H1 (cell line): ENCODE results near the gene CACNG1. TPM values are rescaled to one million over a fixed set of nuclear protein-coding genes. Genes with fewer than 3 reads are reported as not detected.

ENCODE experiments used
- CTCF ChIA-PET: fragments of 300-600 bp; sonication (Branson Sonifier 250); formaldehyde crosslinking; loops from one replicate; lab custom pipeline; 2021; ENCODE audit not compliant: partially characterized antibody; lab: Charles Lee
- POLR2A ChIA-PET: fragments of 300-600 bp; sonication (Branson Sonifier 250); formaldehyde crosslinking; loops from one replicate; lab custom pipeline; 2021; ENCODE audit warnings: inconsistent platforms; ENCODE audit not compliant: partially characterized antibody; lab: Charles Lee
- DNase-seq, 2 experiments: peaks; one replicate each; pipeline versions ENCODE4 v3.0.0 to v3.0.0-alpha.2; 2010 to 2022; ENCODE audit warnings: low spot score in 2 of 2, low read depth in 1 of 2, mixed read lengths in 1 of 2
- FAIRE-seq: peaks from 2 replicates; lab custom pipeline; 2011; peaks lifted over from hg19 to GRCh38; lab: Jason Lieb, UNC
- H2AFZ ChIP-seq: 2 replicates; pipeline ENCODE4 v1.8.1; 2012; ENCODE audit warnings: low read length, inconsistent platforms
- H2AK5ac ChIP-seq: 2 replicates; pipeline ENCODE4 v1.6.1; 2013; ENCODE audit warnings: low read depth, low read length
- H2BK120ac ChIP-seq: replicated peaks from 2 replicates; pipeline ENCODE3; 2013; ENCODE audit warnings: low read depth, low read length, inconsistent platforms
- H2BK12ac ChIP-seq: 2 replicates; pipeline ENCODE4 v1.6.1; 2013; ENCODE audit warnings: low read depth, low read length
- H2BK15ac ChIP-seq: 2 replicates; pipeline ENCODE4 v1.6.1; 2013; ENCODE audit warnings: low read length
- H2BK20ac ChIP-seq: 2 replicates; pipeline ENCODE4 v1.6.1; 2013; ENCODE audit warnings: low read length
- H2BK5ac ChIP-seq: 2 replicates; pipeline ENCODE4 v1.6.1; 2013; ENCODE audit warnings: low read depth, low read length
- H3K14ac ChIP-seq: 2 replicates; pipeline ENCODE4 v1.6.1; 2013; ENCODE audit warnings: inconsistent platforms; ENCODE audit not compliant: insufficient read length
- H3K18ac ChIP-seq: 2 replicates; pipeline ENCODE4 v1.6.1; 2013; ENCODE audit warnings: low read length; ENCODE audit errors: extremely low read depth
- H3K23ac ChIP-seq: 2 replicates; pipeline ENCODE4 v1.6.1; 2013; ENCODE audit warnings: inconsistent platforms; ENCODE audit not compliant: insufficient read length
- H3K23me2 ChIP-seq: 2 replicates; pipeline ENCODE4 v1.6.1; 2013; ENCODE audit warnings: low read depth, low read length
- H3K27ac ChIP-seq: 2 replicates; pipeline ENCODE4 v1.6.1; 2011; ENCODE audit warnings: low read depth, low read length, inconsistent platforms
- H3K27me3 ChIP-seq, 4 experiments: replicated peaks in 1 of 4; 1 replicate in 1 of 4; 2 replicates in 3 of 4; pipeline versions ENCODE4 v1.6.1 to v1.8.1; 2011 to 2013; ENCODE audit warnings: low read length in 3 of 4, mild to moderate bottlenecking in 3 of 4, inconsistent platforms in 2 of 4, mixed read lengths in 2 of 4, moderate library complexity in 1 of 4; ENCODE audit not compliant: control insufficient read depth in 3 of 4, insufficient read depth in 3 of 4; ENCODE audit errors: extremely low read depth in 1 of 4
- H3K36me3 ChIP-seq, 4 experiments: 2 replicates each; pipeline versions ENCODE4 v1.6.1 to v1.8.1; 2011 to 2013; ENCODE audit warnings: mild to moderate bottlenecking in 4 of 4, low read length in 3 of 4, moderate library complexity in 2 of 4, control low read depth in 1 of 4, inconsistent platforms in 1 of 4; ENCODE audit not compliant: insufficient read depth in 4 of 4, control insufficient read depth in 2 of 4
- H3K4ac ChIP-seq: replicated peaks from 2 replicates; pipeline ENCODE3; 2013; ENCODE audit warnings: low read length, low read depth, mixed read lengths, inconsistent platforms; ENCODE audit not compliant: insufficient read length
- H3K4me1 ChIP-seq, 4 experiments: replicated peaks in 1 of 4; 1 replicate in 1 of 4; 2 replicates in 3 of 4; pipeline versions ENCODE4 v1.6.1 to v1.8.1; 2011 to 2013; ENCODE audit warnings: low read length in 3 of 4, inconsistent platforms in 2 of 4, mixed read lengths in 1 of 4; ENCODE audit not compliant: insufficient read depth in 4 of 4, control insufficient read depth in 3 of 4
- H3K4me2 ChIP-seq, 2 experiments: 2 replicates each; pipeline versions ENCODE4 v1.6.1 to v1.8.1; 2011 to 2013; ENCODE audit warnings: low read depth in 2 of 2, low read length in 2 of 2, control low read depth in 1 of 2, inconsistent platforms in 1 of 2, mild to moderate bottlenecking in 1 of 2; ENCODE audit not compliant: insufficient read depth in 1 of 2
- H3K4me3 ChIP-seq, 4 experiments: fragments of 200-600, 300-600 bp in 1 of 4; sonication (generic), shearing (Covaris generic), sonication (Bioruptor Twin) in 1 of 4; 2 replicates each; pipeline versions ENCODE4 v1.5.1 to v1.8.1; 2011 to 2016; ENCODE audit warnings: low read length in 4 of 4, low read depth in 3 of 4, control low read depth in 2 of 4, inconsistent platforms in 2 of 4, mild to moderate bottlenecking in 2 of 4, mixed read lengths in 1 of 4, moderate library complexity in 1 of 4; ENCODE audit not compliant: insufficient read depth in 2 of 4; ENCODE audit errors: extremely low read depth in 1 of 4
- H3K56ac ChIP-seq: replicated peaks from 2 replicates; pipeline ENCODE3; 2013; ENCODE audit warnings: low read depth, mild to moderate bottlenecking, mixed read lengths, low read length, inconsistent platforms; ENCODE audit not compliant: insufficient read length
- H3K79me1 ChIP-seq: 2 replicates; pipeline ENCODE4 v1.6.1; 2013; ENCODE audit warnings: low read depth, low read length, control low read depth
- H3K79me2 ChIP-seq, 2 experiments: 2 replicates each; pipeline versions ENCODE4 v1.6.1 to v1.8.1; 2012 to 2013; ENCODE audit warnings: low read length in 2 of 2, mild to moderate bottlenecking in 2 of 2, inconsistent platforms in 1 of 2; ENCODE audit not compliant: insufficient read depth in 2 of 2, control insufficient read depth in 1 of 2
- H3K9ac ChIP-seq, 4 experiments: replicated peaks in 1 of 4; 1 replicate in 1 of 4; 2 replicates in 3 of 4; pipeline versions ENCODE4 v1.6.1 to v1.8.1; 2011 to 2013; ENCODE audit warnings: low read depth in 3 of 4, low read length in 3 of 4, control low read depth in 2 of 4, mild to moderate bottlenecking in 2 of 4, moderate library complexity in 2 of 4, inconsistent platforms in 1 of 4; ENCODE audit errors: extremely low read depth in 1 of 4
- H3K9me3 ChIP-seq, 2 experiments: 2 replicates each; pipeline versions ENCODE4 v1.6.1 to v1.8.1; 2012 to 2013; ENCODE audit warnings: mild to moderate bottlenecking in 2 of 2, moderate library complexity in 2 of 2, control low read depth in 1 of 2, inconsistent platforms in 1 of 2, low read depth in 1 of 2, low read length in 1 of 2, mixed read lengths in 1 of 2; ENCODE audit not compliant: insufficient read depth in 2 of 2
- H4K20me1 ChIP-seq, 2 experiments: replicated peaks in 1 of 2; 2 replicates each; pipeline versions ENCODE3 to v1.8.1; 2011 to 2013; ENCODE audit warnings: inconsistent platforms in 2 of 2, low read length in 2 of 2, mild to moderate bottlenecking in 1 of 2; ENCODE audit not compliant: insufficient read depth in 2 of 2, control insufficient read depth in 1 of 2
- H4K5ac ChIP-seq: 2 replicates; pipeline ENCODE4 v1.6.1; 2013; ENCODE audit warnings: low read length, low read depth, mixed read lengths, inconsistent platforms; ENCODE audit not compliant: insufficient read length
- H4K8ac ChIP-seq: 2 replicates; pipeline ENCODE4 v1.8.0; 2013; ENCODE audit warnings: mild to moderate bottlenecking, moderate library complexity, low read length, inconsistent platforms; ENCODE audit not compliant: insufficient read depth; ENCODE audit errors: extremely low read depth
- H4K91ac ChIP-seq: replicated peaks from 2 replicates; pipeline ENCODE3; 2013; ENCODE audit warnings: low read length, mixed read lengths, inconsistent platforms; ENCODE audit not compliant: insufficient read length
- ASH2L ChIP-seq: fragments of 200-600, 300-600 bp; sonication (generic); IDR thresholded peaks from one replicate; pipeline ENCODE4 v1.7.1; 2017; ENCODE audit warnings: low read length
- CBX5 ChIP-seq: fragments of 300-800, 300-1000 bp; sonication (generic); IDR thresholded peaks from 2 replicates; pipeline ENCODE4 v1.7.1; 2016; ENCODE audit warnings: antibody characterized with exemption, low read length, low read depth
- CEBPB ChIP-seq: IDR thresholded peaks from 2 replicates; pipeline ENCODE4 v1.6.1; 2012; ENCODE audit warnings: low read depth, low read length
- CHD2 ChIP-seq: IDR thresholded peaks from 2 replicates; pipeline ENCODE4 v1.6.1; 2012; ENCODE audit warnings: low read length, improper control_type of control experiment
- EZH2 ChIP-seq: fragments of 200-600 bp; sonication (generic); IDR thresholded peaks from 2 replicates; pipeline ENCODE4 v1.7.1; 2012; ENCODE audit warnings: low read depth, mild to moderate bottlenecking, moderate library complexity, low read length, inconsistent platforms; ENCODE audit not compliant: severe bottlenecking
- HDAC6 ChIP-seq: IDR thresholded peaks from one replicate; pipeline ENCODE4 v1.7.1; 2012; ENCODE audit warnings: low read depth, mild to moderate bottlenecking, inconsistent platforms, low read length, moderate library complexity
- KDM4A ChIP-seq: IDR thresholded peaks from one replicate; pipeline ENCODE4 v1.7.1; 2012; ENCODE audit warnings: low read depth, mild to moderate bottlenecking, moderate library complexity, low read length, inconsistent platforms; ENCODE audit not compliant: severe bottlenecking
- RFX5 ChIP-seq: IDR thresholded peaks from 2 replicates; pipeline ENCODE4 v1.6.1; 2011; ENCODE audit warnings: low read depth, low read length, improper control_type of control experiment, borderline replicate concordance
- SIX5 ChIP-seq: IDR thresholded peaks from 2 replicates; pipeline ENCODE4 v1.6.1; 2011; ENCODE audit warnings: mild to moderate bottlenecking, low read depth, low read length
- ZNF274 ChIP-seq: IDR thresholded peaks from 2 replicates; pipeline ENCODE4 v1.7.0; 2012; ENCODE audit warnings: low read length, borderline replicate concordance; ENCODE audit errors: extremely low read depth
- WGBS, 2 experiments: shearing (Covaris generic) in 1 of 2; methylation state at CpG; one replicate each; pipeline versions ENCODE4 v1.1.6 to v1.1.7; 2013 to 2015; ENCODE audit warnings: low lambda C conversion rate in 2 of 2, mixed read lengths in 2 of 2, inconsistent platforms in 1 of 2, low coverage in 1 of 2, missing lambda C conversion rate in 1 of 2; ENCODE audit not compliant: insufficient replicate concordance in 2 of 2, insufficient coverage in 1 of 2, insufficient read length in 1 of 2; ENCODE audit errors: extremely low coverage in 1 of 2, missing lambda C conversion rate in 1 of 2; 5-methylcytosine and 5-hydroxymethylcytosine counted together
- polyA plus RNA-seq, 7 experiments: library from polyadenylated mRNA; depleted of rRNA in 3 of 7; stranded (reverse) in 5 of 7; unstranded in 2 of 7; fragments of >200 nt in 5 of 7; fragments of 200-250 nt in 2 of 7; gene quantifications; 1 replicate in 5 of 7; 2 replicates in 1 of 7; 4 replicates in 1 of 7; pipeline versions ENCODE4 v1.2.1 to v1.2.3, GENCODE V29; 2011 to 2013; ENCODE audit warnings: missing spikeins in 2 of 7, mixed read lengths in 2 of 7
- total RNA-seq: library from RNA; stranded (reverse); fragmentation: NEBNext Ultra II Directional; extraction: Animal tissue kit (Norgen Biotek cat#: 25700); gene quantifications from 2 replicates; pipeline ENCODE4 v1.2.1, GENCODE V29; 2021
- TF ChIP-seq, protein P1 (sequence below): IDR thresholded peaks from 2 replicates; pipeline ENCODE4 v1.6.1; 2011; ENCODE audit warnings: low read depth, mild to moderate bottlenecking, low read length; ENCODE audit not compliant: insufficient read depth
- TF ChIP-seq, protein P2 (sequence below), 3 experiments: IDR thresholded peaks; 1 replicate in 2 of 3; 2 replicates in 1 of 3; pipeline versions ENCODE4 v1.5.1 to v1.6.1; 2011; ENCODE audit warnings: low read length in 3 of 3, mild to moderate bottlenecking in 3 of 3, inconsistent platforms in 2 of 3, low read depth in 1 of 3, moderate library complexity in 1 of 3; ENCODE audit not compliant: insufficient read depth in 1 of 3; ENCODE audit errors: control extremely low read depth in 1 of 3

The CACNG1 gene
- total and polyA plus RNA-seq, 2 of the 8 experiments (the other 6 are each of a cell fraction or from before 2014, with no cell fraction given): not detected

DNA sequence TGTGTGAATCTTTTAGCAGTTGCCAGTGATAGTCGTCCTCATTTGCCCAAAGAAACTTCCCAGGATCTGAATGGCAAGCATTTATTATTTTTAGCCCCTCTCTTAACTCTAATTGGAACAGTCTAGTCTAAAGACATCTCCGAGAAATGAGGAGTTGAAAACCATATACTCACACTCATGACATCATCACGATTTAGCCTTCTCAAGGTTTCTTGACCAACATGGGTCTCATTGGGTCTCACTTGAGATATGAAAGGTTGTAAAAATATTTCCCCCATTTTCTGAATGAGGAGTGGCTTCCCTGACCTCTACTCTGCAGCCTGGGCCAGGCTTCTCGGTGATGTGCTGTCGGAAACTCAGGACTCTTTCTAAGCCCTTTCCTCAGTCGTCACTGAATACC, 37.1 kb upstream of the CACNG1 start:
- Histone ChIP-seq H3K56ac (no peak overlapping the region), H3K14ac (no peak overlapping the region), H4K91ac (no peak overlapping the region), H3K4me3 (no peak overlapping the region), H3K4ac (no peak overlapping the region), H4K5ac (no peak overlapping the region), H3K4me2 (no peak overlapping the region), H3K23ac (no peak overlapping the region), H3K27me3 (no peaks in the 10 kb centered on the region), H3K79me2 (no peaks in the 10 kb centered on the region), H2BK20ac (no peak overlapping the region), H2BK120ac (no peak overlapping the region), H3K9ac (no peak overlapping the region), H2BK15ac (no peak overlapping the region), H3K79me1 (no peaks in the 10 kb centered on the region), H2AFZ (no peak overlapping the region), H3K23me2 (no peaks in the 10 kb centered on the region), H2BK5ac (no peak overlapping the region), H3K9me3 (no peaks in the 10 kb centered on the region), H2BK12ac (no peak overlapping the region), H3K27ac (no peak overlapping the region), H3K4me1 (no peaks in the 10 kb centered on the region), H4K20me1 (no peaks in the 10 kb centered on the region), H4K8ac (no peak overlapping the region), H3K36me3 (no peaks in the 10 kb centered on the region), H3K18ac (no peak overlapping the region), H2AK5ac (no peak overlapping the region)
- DNase-seq (no peak), FAIRE-seq (no peak)
- CTCF ChIA-PET: interaction anchor here (5.2 kb wide), 1 partner anchor 9 kb away, joined by 28 read pairs; no protein-coding TSS in a partner anchor
- TF ChIP-seq KDM4A (no peak), SIX5 (no peak), CEBPB (no peak), EZH2 (no peak), ZNF274 (no peak), ASH2L (no peak), CHD2 (no peak), RFX5 (no peak), HDAC6 (no peak), CBX5 (no peak)
- TF ChIP-seq, protein P1, sequence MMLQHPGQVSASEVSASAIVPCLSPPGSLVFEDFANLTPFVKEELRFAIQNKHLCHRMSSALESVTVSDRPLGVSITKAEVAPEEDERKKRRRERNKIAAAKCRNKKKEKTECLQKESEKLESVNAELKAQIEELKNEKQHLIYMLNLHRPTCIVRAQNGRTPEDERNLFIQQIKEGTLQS: no peak
- TF ChIP-seq, protein P2, sequence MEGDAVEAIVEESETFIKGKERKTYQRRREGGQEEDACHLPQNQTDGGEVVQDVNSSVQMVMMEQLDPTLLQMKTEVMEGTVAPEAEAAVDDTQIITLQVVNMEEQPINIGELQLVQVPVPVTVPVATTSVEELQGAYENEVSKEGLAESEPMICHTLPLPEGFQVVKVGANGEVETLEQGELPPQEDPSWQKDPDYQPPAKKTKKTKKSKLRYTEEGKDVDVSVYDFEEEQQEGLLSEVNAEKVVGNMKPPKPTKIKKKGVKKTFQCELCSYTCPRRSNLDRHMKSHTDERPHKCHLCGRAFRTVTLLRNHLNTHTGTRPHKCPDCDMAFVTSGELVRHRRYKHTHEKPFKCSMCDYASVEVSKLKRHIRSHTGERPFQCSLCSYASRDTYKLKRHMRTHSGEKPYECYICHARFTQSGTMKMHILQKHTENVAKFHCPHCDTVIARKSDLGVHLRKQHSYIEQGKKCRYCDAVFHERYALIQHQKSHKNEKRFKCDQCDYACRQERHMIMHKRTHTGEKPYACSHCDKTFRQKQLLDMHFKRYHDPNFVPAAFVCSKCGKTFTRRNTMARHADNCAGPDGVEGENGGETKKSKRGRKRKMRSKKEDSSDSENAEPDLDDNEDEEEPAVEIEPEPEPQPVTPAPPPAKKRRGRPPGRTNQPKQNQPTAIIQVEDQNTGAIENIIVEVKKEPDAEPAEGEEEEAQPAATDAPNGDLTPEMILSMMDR (IDR thresholded peaks at IDR 0.05; ENCODE audit: control extremely low read depth in 1 of 3, insufficient read depth in 1 of 3, low read depth in 1 of 3, low read length in 3 of 3): no peak
- 82% methylated on average over 6 of the region's 6 CpGs; no CpG with 5 or more reads in 1 of the 2 experiments for WGBS, 2 experiments
- POLR2A ChIA-PET: no interaction called here
